ACC112 (cell line): ENCODE results near the gene TSPAN12.

Experiments used
- H2AFZ ChIP-seq: fragments of 200-600 bp; sonication (generic); one replicate; pipeline ENCODE4 v1.6.0; 2017; ENCODE audit warnings: antibody characterized with exemption, low read length; ENCODE audit not compliant: unreplicated experiment
- H3K27ac ChIP-seq: fragments of 200-600 bp; sonication (generic); 2 replicates; pipeline ENCODE4 v1.5.1; 2014; ENCODE audit warnings: low read depth, mild to moderate bottlenecking, antibody characterized with exemption, low read length, moderate library complexity
- H3K27me3 ChIP-seq: fragments of 200-600 bp; sonication (generic); 2 replicates; pipeline ENCODE4 v1.6.1; 2014; ENCODE audit warnings: mild to moderate bottlenecking, antibody characterized with exemption, low read length, moderate library complexity, mixed read lengths; ENCODE audit not compliant: insufficient read depth
- H3K36me3 ChIP-seq: fragments of 200-600 bp; sonication (generic); 2 replicates; pipeline ENCODE4 v1.6.1; 2016; ENCODE audit warnings: mild to moderate bottlenecking, antibody characterized with exemption, low read length, moderate library complexity, mixed read lengths; ENCODE audit not compliant: insufficient read depth
- H3K4me1 ChIP-seq: fragments of 200-600 bp; sonication (generic); one replicate; pipeline ENCODE4 v1.6.1; 2016; ENCODE audit warnings: low read length, mixed read lengths; ENCODE audit not compliant: insufficient read depth, unreplicated experiment, control insufficient read depth
- H3K4me3 ChIP-seq: fragments of 200-600 bp; sonication (generic); 2 replicates; pipeline ENCODE4 v1.5.1; 2014; ENCODE audit warnings: mild to moderate bottlenecking, low read depth, low read length
- H3K79me2 ChIP-seq: fragments of 200-600 bp; sonication (generic); one replicate; pipeline ENCODE4 v1.6.0; 2016; ENCODE audit warnings: low read length; ENCODE audit not compliant: control insufficient read depth, unreplicated experiment, insufficient read depth

TSPAN12 gene

GRCh38 chr7:120827371-120828118, 30.4 kb downstream of the TSPAN12 start:
- Histone ChIP-seq H3K79me2 (no peaks in the 10 kb centered on the region), H3K27ac (no peak overlapping the region), H3K4me3 (no peak overlapping the region), H3K4me1 (no peaks in the 10 kb centered on the region), H3K27me3 (no peaks in the 10 kb centered on the region), H2AFZ (no peak overlapping the region), H3K36me3 (no peaks in the 10 kb centered on the region)

GRCh38 chr7:120825576-120825975, 32.4 kb downstream of the TSPAN12 start:
- no peak overlapping the region for H3K27ac ChIP-seq
- H3K4me3 ChIP-seq: no peak overlapping the region
- H3K4me1 ChIP-seq: no peaks in the 10 kb centered on the region
- no peaks in the 10 kb centered on the region for H3K36me3 ChIP-seq
- no peaks in the 10 kb centered on the region for H3K27me3 ChIP-seq
- no peaks in the 10 kb centered on the region for H3K79me2 ChIP-seq
- H2AFZ ChIP-seq: no peak overlapping the region

- Histone ChIP-seq H3K4me3 (no peak overlapping the region), H3K79me2 (no peaks in the 10 kb centered on the region), H3K36me3 (no peaks in the 10 kb centered on the region), H2AFZ (no peak overlapping the region), H3K27ac (no peak overlapping the region), H3K27me3 (no peaks in the 10 kb centered on the region), H3K4me1 (no peaks in the 10 kb centered on the region)
Observed at GRCh38 chr7:120825152-120825551, 32.8 kb downstream of the TSPAN12 start.

- Histone ChIP-seq H3K4me3 (no peak overlapping the region), H3K27ac (no peak overlapping the region), H3K79me2 (no peaks in the 10 kb centered on the region), H3K27me3 (no peaks in the 10 kb centered on the region), H2AFZ (no peak overlapping the region), H3K36me3 (no peaks in the 10 kb centered on the region), H3K4me1 (no peaks in the 10 kb centered on the region)
Observed at GRCh38 chr7:120819861-120820260, 38.1 kb downstream of the TSPAN12 start.

DNA sequence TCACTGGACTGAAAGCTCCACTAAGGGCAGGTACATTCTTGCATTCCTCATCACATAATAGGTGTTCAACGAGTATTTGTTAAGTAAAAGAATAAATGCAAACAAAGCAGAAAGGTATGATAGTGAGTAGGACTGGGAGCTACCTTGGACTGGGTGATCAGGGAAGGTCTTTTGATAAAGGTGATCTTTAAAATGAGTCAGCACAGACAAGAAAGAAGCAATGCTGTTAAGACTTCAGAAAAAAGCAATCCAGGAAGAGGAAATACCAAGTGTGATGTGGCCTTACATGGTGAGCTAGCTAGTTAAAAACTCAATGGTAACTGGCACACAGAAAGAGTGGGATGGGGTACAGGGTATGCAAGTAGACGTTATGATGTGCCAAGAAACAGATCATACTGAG, 40.1 kb downstream of the TSPAN12 start:
- Histone ChIP-seq H2AFZ (no peak overlapping the region), H3K79me2 (no peaks in the 10 kb centered on the region), H3K4me3 (no peak overlapping the region), H3K36me3 (no peaks in the 10 kb centered on the region), H3K27ac (no peak overlapping the region), H3K4me1 (no peaks in the 10 kb centered on the region), H3K27me3 (no peaks in the 10 kb centered on the region)

- H3K27me3 ChIP-seq: no peaks in the 10 kb centered on the region
- H3K27ac ChIP-seq: no peak overlapping the region
- H3K79me2 ChIP-seq: no peaks in the 10 kb centered on the region
- no peaks in the 10 kb centered on the region for H3K4me1 ChIP-seq
- H2AFZ ChIP-seq: no peak overlapping the region
- H3K36me3 ChIP-seq: no peaks in the 10 kb centered on the region
- H3K4me3 ChIP-seq: no peak overlapping the region
Observed at GRCh38 chr7:120814253-120814939, 43.5 kb downstream of the TSPAN12 start.

DNA sequence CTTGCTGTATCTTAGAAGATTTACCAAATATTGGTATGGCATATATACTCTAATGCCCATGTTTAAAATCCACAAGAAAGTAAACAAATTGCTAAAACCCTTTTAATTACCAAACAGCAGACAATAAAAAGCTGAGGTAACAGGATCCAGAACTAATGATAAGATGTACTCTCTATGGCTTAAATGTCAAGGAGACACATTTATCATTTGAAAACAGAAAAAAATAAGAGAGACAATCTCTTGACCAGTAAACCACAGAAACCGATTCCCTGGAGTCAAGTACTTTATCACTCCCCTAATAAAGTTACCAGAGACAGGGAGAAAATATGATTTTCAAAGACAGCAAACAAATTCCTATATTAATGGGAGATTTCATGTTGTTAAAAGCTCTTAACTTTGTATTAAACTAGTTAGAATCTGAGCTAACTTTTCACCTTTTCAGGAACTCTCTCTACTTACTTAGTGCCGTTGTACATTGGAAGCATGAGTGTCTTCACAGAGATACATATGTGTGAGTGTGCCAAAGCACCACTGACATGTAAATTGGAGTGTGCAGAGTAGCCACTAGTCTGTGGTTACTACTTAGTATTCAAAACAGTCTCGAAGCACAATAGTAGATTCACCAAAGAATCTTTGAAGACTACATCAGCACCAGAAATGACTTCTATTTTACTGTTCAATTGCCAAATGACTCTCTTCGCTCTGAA, 44.2 kb downstream of the TSPAN12 start:
- H3K4me3 ChIP-seq: no peak overlapping the region
- H3K27me3 ChIP-seq: no peaks in the 10 kb centered on the region
- H3K4me1 ChIP-seq: no peaks in the 10 kb centered on the region
- no peak overlapping the region for H3K27ac ChIP-seq
- no peaks in the 10 kb centered on the region for H3K79me2 ChIP-seq
- H3K36me3 ChIP-seq: no peaks in the 10 kb centered on the region
- H2AFZ ChIP-seq: no peak overlapping the region

DNA sequence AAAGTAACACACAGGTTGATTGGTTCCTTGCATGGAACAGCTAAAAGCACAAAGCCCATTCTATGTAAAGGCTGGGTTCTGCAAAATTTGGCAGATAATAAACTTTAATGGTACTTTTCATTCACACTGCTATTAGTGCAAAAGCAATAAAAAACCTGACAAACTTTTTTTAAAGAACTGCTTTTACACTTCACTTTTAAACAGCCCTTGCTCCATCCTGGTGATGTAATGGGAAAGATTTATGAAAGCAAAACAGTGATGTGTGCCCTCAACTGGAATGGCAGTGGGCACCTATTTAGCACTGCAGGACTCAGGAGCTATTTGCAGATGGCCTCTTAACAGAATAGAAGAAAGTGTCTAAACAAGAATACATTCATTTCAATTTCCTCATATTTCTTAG, 44.9 kb downstream of the TSPAN12 start:
- Histone ChIP-seq H3K27me3 (no peaks in the 10 kb centered on the region), H2AFZ (no peak overlapping the region), H3K79me2 (no peaks in the 10 kb centered on the region), H3K36me3 (no peaks in the 10 kb centered on the region), H3K4me3 (no peak overlapping the region), H3K4me1 (no peaks in the 10 kb centered on the region), H3K27ac (no peak overlapping the region)

- no peaks in the 10 kb centered on the region for H3K4me1 ChIP-seq
- no peaks in the 10 kb centered on the region for H3K36me3 ChIP-seq
- no peaks in the 10 kb centered on the region for H3K79me2 ChIP-seq
- H2AFZ ChIP-seq: no peak overlapping the region
- H3K27me3 ChIP-seq: no peaks in the 10 kb centered on the region
- no peak overlapping the region for H3K4me3 ChIP-seq
- no peak overlapping the region for H3K27ac ChIP-seq
Observed at GRCh38 chr7:120809260-120809659, 48.7 kb downstream of the TSPAN12 start.

DNA sequence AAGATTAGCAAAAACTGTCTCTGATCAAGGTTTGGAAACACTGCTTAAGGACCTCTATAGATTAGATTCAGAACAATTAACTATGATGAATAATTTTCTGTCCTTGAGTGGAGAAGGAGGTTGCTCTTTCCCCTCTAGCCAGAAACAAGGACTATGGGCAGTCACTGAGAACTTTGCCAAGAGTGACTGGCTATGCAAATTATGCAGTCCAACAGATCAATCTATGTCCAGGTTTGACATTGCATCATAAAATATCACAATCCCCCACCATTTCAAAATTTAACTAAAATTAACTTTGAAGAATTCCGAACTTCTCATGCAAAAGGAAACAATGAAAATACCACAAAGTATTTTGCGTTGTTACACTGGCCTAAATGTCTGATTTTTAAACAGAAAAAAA, 50.6 kb downstream of the TSPAN12 start:
- Histone ChIP-seq H3K27me3 (no peaks in the 10 kb centered on the region), H2AFZ (no peak overlapping the region), H3K79me2 (no peaks in the 10 kb centered on the region), H3K27ac (no peak overlapping the region), H3K4me3 (no peak overlapping the region), H3K36me3 (no peaks in the 10 kb centered on the region), H3K4me1 (no peaks in the 10 kb centered on the region)
